GM19372 (cell line): ENCODE measurements around the gene C1orf174.

ENCODE experiments used
- ATAC-seq: cut with Tn5 transposase; IDR thresholded peaks from one replicate; pipeline ENCODE4 v1.9.1; 2021; ENCODE audit warnings: mild to moderate bottlenecking, low read depth, moderate library complexity; ENCODE audit not compliant: unreplicated experiment

The C1orf174 gene

GRCh38 chr1:3910857-3911845 is 11.1 kb upstream of the C1orf174 start:
- no peak for ATAC-seq

DNA sequence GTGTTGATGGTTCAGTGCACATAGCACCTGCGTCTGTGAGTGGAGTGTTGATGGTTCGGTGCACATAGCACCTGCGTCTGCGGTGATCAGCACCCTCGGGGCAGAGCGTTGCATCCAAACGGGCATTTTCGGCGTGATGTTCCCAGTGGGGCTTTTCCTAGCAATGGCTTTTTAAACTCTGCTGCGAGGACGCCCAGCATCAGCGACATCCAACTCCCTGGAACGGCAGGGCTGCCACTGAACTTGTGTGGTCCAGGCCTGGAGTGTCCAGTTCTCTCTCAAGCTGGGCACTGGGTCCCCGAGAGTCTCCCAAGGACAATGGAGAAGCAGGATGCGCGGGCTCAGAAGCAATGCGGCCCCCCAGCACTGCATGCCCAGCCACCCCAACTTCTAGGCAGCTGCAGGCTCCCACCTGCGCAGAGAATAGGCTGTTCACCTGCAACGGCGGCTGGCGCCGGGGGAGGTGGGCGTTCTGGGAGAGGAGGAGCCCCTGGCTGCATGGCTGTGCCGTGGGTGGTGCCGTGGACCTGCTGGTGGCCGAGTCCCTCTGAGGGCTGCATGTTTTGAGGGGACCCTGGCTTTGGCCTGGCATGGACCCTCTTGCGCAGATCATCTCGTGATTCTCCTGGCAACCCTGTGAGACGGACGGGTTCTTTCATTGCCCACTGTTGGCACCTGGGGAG is 10.1 kb upstream of the C1orf174 start:
- ATAC-seq = no peak

DNA sequence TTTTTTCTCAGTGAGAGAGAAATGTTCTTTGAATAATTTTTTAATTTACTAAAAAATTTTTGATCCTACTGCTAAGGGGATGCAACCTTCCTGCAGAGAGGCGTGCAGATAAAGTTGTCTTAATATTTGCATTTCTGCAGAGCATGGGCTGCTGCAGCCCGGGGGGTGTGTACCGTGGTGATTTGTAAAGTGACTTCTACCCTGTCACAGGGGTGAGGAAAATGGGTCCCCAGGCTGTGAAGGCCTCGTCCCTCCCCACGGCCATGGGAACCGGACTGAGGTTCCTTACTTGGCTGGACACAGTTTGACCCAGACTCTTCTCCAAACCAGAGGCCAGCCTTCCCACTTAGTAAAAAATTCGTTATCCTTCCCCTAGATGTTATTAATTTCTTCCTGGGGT is 9.5 kb upstream of the C1orf174 start:
- ATAC-seq = no peak

GRCh38 chr1:3908886-3909517 is 8.9 kb upstream of the C1orf174 start:
- ATAC-seq = no peak

- no peak for ATAC-seq
Measured at GRCh38 chr1:3907621-3908165, 7.6 kb upstream of the C1orf174 start.

- no peak for ATAC-seq
Measured at GRCh38 chr1:3907031-3907534, 7.0 kb upstream of the C1orf174 start.

DNA sequence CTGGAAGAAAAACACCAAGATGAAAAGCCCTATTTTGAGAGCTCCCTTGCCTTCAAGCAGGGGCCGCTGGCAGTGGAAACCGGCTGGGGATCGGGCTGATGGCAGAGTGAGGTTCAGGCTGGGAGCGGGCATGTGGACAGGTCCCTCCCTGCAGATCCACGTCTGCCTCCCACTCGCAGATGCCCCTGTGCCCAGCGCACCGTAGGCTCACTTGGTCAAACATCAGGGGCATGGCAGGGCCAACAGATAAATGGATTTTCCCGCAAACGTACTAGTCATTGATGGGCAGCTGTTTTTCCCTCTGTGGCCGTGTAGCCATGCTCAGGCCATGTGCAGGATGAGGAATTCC is 6.6 kb upstream of the C1orf174 start:
- ATAC-seq = no peak

DNA sequence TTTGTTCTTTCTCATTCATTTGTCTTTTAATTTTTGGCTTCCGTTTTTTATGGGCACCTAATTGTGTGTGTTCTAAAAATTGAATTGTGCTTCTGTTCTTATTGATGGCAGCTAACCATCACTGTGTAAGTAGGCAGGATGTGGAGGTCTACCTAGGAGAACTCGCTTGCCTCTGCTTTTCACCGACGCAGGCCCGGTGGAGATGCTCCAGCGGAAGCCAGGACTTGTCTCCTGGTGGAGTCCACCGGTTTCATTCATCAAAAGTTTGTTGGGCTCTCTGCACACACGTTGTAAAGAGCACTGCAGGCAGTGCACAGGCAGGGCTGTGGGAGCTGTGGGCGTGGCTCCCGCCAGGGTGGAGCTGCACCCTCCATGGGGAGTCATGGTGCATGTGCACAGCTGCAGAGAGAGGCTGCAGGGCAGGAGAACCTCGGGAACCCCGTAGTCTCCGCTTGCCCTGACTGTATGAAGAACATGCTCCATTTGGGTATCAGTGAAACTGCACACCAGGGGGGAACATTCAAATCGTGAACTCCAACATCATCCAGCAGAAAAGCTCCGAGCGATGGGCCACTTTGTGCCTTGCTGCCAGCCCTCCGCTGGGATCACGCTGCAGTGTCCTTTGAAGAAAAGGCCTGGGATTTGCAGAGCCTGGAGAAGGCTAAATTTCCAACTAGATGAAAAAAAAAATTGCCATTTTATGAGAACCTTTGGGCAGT is 6.0 kb upstream of the C1orf174 start:
- ATAC-seq = no peak

DNA sequence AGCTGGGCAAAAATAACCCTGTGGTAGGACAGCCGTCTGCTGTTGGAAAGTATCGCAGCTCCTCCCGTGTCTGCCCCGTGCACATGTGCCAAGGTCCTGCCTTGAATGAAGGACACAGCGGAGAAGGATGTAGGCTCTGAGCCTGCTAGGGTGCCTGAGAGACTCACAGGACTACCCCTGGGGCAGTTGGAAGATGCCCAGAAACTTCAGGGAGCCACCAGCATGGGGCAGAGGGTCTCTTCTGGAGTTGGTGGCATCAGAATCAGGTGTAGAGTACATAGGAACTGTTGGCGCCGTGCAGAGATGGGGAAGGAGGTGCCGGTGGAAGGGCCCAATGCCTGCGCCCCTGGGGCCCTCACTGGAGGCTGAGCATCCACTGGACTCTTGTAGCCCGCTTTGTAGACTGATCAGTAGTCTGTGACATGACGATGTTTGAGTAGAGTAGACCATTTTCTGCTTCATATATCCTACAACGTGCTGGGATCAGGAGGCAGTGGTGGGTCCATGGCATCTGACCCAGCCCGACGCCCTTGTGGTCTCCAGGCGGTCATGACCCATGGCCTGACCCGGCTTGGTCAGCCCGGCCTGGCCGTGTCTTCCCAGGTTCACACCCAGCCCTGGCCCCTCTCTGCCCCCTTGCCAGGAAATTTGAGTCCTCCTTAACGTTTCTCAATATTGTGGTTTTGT is 5.3 kb upstream of the C1orf174 start:
- ATAC-seq = no peak

GRCh38 chr1:3904843-3905185 is 4.7 kb upstream of the C1orf174 start:
- ATAC-seq = no peak

- ATAC-seq = no peak
Measured at GRCh38 chr1:3904006-3904842, 4.2 kb upstream of the C1orf174 start.

GRCh38 chr1:3903141-3904005 is 3.3 kb upstream of the C1orf174 start:
- ATAC-seq = no peak

GRCh38 chr1:3902571-3903091 is 2.6 kb upstream of the C1orf174 start:
- ATAC-seq = no peak

DNA sequence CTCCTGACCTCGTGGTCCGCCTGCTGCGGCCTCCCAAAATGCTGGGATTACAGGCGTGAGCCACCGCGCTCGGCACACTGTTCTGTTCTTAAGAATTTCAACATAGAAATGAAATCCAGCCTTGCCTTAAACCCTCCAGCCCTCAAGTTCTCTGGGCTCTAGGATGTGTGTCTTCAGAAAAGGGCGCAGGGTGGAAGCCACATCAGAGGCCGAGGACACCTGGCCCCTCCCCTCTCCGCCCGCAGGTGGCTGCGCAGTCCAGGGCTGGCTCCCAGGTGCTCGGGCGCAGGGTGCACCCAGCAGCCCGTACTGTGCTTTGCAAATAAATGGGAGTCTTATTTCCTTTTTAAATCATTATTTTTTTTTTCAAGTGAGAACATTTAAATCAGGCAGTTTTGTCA is 2.0 kb upstream of the C1orf174 start:
- ATAC-seq = no peak

DNA sequence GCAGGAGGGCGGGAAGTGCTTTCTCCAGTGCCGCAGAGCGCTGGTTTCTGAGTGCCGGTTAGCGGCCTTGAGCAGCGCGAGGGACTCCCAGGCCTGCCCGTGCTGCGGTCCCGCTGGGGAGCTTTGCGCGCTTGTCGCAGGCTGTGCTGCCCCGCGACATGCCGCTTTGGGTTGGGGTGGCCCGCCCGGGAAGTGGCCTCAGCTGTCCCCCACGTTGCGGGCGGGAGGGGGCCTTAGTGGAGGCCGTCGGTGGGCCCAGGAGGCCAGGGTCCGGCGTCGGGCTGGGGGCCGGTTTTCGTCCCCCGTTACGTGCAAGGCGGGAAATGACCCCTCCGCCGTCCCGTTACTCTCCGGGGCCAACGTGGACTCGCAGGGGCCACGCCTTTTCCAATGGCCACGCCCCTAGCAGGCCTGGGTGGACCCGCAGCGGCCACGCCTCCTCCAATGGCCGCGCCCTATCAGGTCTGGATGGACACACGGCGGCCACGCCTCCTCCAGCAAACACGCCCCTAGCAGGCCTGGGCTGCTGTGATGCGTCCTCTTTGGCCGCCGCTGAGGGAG is 977 bp upstream of the C1orf174 start:
- ATAC-seq = peak; percentile 50

- ATAC-seq = peak; percentile 1
Measured at GRCh38 chr1:3899754-3900149, 320 bp downstream of the C1orf174 start.

GRCh38 chr1:3898994-3899753 is 898 bp downstream of the C1orf174 start:
- no peak for ATAC-seq
